Measurements from ENCODE around the gene COPZ2.

DNA sequence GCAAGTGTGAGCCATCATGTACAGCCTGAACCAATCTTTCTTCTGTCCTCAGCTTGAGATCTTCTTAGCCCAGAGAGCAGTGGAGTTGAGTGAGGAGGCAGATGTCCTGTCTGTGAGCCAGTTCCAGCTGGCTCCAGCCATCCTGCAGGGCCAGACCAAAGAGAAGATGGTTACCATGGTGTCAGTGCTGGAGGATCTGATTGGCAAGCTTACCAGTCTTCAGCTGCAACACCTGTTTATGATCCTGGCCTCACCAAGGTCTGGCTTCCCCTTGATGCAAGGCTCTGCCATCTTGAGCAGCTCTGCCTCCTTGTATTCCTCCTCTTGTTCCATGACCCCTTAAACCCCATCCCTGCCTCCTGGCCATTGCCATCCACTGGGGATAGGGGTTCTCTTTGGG is 57.1 kb downstream of the COPZ2 start:
- TF ChIP-seq, protein P1, sequence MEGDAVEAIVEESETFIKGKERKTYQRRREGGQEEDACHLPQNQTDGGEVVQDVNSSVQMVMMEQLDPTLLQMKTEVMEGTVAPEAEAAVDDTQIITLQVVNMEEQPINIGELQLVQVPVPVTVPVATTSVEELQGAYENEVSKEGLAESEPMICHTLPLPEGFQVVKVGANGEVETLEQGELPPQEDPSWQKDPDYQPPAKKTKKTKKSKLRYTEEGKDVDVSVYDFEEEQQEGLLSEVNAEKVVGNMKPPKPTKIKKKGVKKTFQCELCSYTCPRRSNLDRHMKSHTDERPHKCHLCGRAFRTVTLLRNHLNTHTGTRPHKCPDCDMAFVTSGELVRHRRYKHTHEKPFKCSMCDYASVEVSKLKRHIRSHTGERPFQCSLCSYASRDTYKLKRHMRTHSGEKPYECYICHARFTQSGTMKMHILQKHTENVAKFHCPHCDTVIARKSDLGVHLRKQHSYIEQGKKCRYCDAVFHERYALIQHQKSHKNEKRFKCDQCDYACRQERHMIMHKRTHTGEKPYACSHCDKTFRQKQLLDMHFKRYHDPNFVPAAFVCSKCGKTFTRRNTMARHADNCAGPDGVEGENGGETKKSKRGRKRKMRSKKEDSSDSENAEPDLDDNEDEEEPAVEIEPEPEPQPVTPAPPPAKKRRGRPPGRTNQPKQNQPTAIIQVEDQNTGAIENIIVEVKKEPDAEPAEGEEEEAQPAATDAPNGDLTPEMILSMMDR (IDR thresholded peaks at IDR 0.05): no peak
- no peak for TF ChIP-seq POLR2A (IDR thresholded peaks at IDR 0.05)
